Ovary (tissue), 3 donors: ENCODE measurements around the gene TBXA2R.

Experiments
- CTCF ChIP-seq, 3 donors: fragments of 450-650 bp in 2 of 3; fragments of 200-600 bp in 1 of 3; IDR thresholded peaks; one replicate each; pipeline versions ENCODE4 v1.5.1 to v1.8.0; 2016 to 2022; ENCODE audit warnings: antibody characterized with exemption in 3 of 3, mild to moderate bottlenecking in 1 of 3
- POLR2A ChIP-seq: fragments of 450-650 bp; IDR thresholded peaks from one replicate; pipeline ENCODE4 v1.6.1; 2017; ENCODE audit warnings: antibody characterized with exemption, mild to moderate bottlenecking, moderate library complexity
- donor health status: DM: no; HTN: no; CAD: no.

GRCh38 chr19:3655402-3656072, 48.9 kb upstream of the TBXA2R start:
- TF ChIP-seq CTCF (IDR thresholded peaks at IDR 0.05), result no peak
- TF ChIP-seq POLR2A, result no peak
